ENCODE results near the gene NXNL2. TPM values are rescaled to one million over a fixed set of nuclear protein-coding genes. Genes with fewer than 3 reads are reported as not detected.
A peak's percentile ranks its signal among the peaks of the same experiment; 100 is the strongest.

Gene NXNL2
- total RNA-seq, 2 donors from 2014 or later, result not detected

DNA sequence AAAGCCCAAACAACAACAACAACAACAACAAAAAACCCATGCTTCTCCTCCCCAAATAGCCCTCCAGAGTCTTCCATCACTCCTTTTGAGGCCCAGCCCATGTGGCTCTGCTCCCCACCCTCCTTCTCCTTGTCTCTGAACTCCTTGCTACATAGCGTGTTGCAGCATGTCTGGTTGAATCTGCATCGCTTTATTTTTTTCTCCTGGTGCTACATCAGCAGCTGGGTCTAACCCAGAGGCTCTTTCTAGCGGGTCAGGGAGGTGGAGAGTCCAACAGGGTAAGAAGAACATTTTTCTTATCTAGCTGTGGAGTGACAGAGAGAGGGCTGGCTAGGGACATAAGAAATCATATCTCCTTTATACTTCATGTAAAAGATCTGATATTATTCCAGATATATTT, 18.4 kb downstream of the NXNL2 start:
- Mint-ChIP-seq H3K9me3 (no peaks in the 10 kb centered on the region), H3K36me3 (no peaks in the 10 kb centered on the region)
- ATAC-seq, result no peak

DNA sequence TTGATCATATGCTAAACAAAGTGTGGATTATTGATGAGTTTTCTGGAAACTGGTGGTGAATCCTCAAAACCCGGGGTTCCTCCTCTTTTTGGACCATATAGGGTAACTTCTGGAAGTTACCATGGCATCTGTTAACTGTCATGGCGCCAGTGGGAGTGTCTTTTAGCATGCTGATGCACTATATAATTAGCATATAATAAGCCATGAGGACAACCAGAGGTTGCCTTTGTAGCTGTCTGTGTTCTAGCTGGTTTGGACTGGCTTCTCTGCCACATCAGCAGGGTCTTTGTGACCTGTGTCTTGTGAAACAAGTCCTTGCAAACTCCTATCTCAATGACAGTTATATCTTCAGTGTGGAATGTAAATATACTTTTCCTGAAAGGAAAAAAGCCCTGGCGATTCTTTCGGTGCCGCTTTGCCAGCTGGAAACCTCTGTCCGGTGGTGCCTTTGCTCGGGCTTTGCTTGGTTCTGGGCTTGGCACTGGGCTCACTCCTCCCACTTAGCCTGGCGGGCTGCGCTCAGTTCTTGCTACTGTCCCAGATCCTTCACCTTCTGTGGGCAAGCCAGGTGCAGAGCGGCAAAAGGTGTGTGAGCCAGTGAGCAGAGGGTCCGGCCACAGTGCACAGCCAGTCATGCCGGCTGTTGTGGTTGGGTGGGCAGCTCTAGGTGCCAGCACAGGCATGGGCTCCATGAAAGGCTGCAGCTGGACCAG, 20.4 kb downstream of the NXNL2 start:
- no peak for DNase-seq (ENCODE audit: low spot score in 2 of 2)
- no peaks in the 10 kb centered on the region for H3K36me3 Mint-ChIP-seq
- H3K9me3 Mint-ChIP-seq, result no peaks in the 10 kb centered on the region
- H3K27ac Mint-ChIP-seq, result no peak overlapping the region
- ATAC-seq, result no peak

More for the DNA sequence above, 18.4 kb downstream of the NXNL2 start:
- H3K27ac Mint-ChIP-seq, result no peak overlapping the region
- no peak for DNase-seq (ENCODE audit: low spot score in 2 of 2)

DNA sequence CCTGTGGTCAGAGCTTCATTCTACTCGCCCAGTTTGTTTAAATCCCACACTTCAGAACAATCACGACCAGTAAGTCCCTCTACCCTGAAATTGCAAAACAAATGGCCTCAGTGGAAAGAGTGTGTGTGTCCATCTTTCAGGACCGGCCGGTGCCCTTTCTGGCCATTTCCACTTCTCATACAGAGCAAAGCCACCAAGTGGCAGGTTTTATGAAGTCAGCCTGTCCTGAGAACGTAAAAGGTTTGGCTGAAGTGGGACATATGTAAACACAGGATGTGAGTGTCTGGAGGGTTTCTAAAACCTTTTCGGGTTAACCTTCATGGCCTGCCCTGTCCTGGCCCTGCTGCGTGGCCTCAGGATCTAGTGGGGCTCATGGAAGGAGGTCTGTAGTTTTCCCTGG, 24.7 kb downstream of the NXNL2 start:
- no peaks in the 10 kb centered on the region for H3K9me3 Mint-ChIP-seq
- H3K27ac Mint-ChIP-seq, result no peak overlapping the region
- H3K36me3 Mint-ChIP-seq, result no peaks in the 10 kb centered on the region
- DNase-seq (ENCODE audit: low spot score in 2 of 2), result no peak
- ATAC-seq, result no peak

DNA sequence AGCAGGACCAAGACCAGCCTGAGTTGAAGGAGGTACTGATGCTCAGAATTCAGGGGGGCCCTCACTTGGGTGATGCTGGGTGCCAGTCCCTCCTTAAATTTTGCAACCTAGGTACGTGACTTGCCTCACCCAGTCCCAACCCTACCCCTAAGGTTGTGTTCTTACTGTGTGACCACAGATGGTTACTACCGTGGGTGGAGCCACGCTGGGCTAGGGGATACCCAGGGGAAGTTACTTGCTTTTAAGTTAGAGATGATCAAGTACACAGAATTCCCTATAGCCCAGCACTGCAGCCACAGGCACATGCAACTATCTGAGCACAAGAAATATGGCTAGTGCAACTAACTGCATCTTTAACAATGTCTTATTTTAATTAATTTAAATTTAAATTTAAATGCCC, 32.9 kb downstream of the NXNL2 start:
- DNase-seq (ENCODE audit: low spot score in 2 of 2) (no peak), ATAC-seq (peak; percentile 79)
- H3K27ac Mint-ChIP-seq, result no peak overlapping the region
- no peaks in the 10 kb centered on the region for H3K36me3 Mint-ChIP-seq
- no peaks in the 10 kb centered on the region for H3K9me3 Mint-ChIP-seq

DNA sequence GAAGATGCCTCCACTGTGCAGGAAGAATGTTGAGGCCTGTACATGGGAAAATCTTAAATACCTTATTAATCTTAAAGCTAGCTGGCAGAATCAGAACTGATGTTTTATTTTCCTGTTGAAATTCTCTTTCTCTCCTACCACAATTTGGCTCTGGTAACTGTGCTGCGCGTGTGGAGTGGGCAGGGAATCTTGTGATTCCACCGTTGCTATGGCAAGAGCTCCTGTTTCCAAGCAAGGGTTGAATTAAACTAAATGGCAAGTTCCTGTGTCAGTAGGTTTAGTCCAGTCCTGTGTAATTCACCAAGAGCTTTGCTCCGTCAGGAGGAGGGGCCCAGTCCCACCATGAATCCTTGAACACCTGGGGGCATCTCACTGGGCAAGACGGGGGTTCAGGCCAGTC, 36.4 kb downstream of the NXNL2 start:
- ATAC-seq, result no peak
- Mint-ChIP-seq H3K9me3 (no peaks in the 10 kb centered on the region), H3K27ac (no peak overlapping the region), H3K36me3 (no peaks in the 10 kb centered on the region)
- no peak for DNase-seq (ENCODE audit: low spot score in 2 of 2)

DNA sequence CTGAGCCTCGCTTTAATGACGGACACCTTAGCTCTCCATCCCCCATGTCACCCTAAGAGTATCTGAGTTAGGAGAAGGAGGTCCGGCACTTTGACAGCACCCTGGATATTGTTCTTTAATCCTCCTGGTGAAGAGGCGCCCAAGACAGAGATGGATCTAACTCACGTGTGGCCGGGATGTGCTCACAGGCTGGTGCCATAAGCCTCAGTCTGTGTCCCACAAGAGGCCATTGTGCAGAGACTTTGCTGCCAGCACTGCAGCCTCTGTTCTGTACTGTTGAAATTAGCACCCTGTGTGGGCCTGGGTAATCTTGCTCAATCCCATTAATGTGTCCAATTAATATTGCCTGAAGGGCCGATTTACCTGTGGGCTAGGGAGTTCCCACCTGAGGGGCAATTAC, 37.7 kb downstream of the NXNL2 start:
- DNase-seq (ENCODE audit: low spot score in 2 of 2), result no peak
- no peak overlapping the region for H3K27ac Mint-ChIP-seq
- no peak for ATAC-seq
- H3K9me3 Mint-ChIP-seq, result no peaks in the 10 kb centered on the region
- no peaks in the 10 kb centered on the region for H3K36me3 Mint-ChIP-seq

DNA sequence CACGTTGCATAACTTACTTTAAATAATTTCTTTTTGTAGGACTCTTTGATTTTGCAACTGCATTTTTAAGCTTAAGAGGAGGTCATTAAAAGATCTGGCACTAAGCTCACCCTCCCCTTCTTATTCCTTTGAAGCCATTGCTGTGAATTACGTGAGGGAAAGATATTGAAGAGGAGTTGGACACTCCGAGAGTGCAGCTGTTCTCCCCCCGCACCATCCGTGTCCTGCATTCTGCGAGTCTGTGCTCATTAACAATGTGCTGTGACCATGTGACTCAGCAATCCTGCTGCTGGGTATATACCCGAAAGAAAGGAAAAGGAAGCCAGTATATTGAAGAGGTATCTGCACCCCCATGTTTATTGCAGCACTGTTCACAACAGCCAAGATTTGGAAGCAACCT, 40.0 kb downstream of the NXNL2 start:
- ATAC-seq (no peak), DNase-seq (ENCODE audit: low spot score in 2 of 2) (no peak)
- Mint-ChIP-seq H3K27ac (no peak overlapping the region), H3K9me3 (no peaks in the 10 kb centered on the region), H3K36me3 (no peaks in the 10 kb centered on the region)

DNA sequence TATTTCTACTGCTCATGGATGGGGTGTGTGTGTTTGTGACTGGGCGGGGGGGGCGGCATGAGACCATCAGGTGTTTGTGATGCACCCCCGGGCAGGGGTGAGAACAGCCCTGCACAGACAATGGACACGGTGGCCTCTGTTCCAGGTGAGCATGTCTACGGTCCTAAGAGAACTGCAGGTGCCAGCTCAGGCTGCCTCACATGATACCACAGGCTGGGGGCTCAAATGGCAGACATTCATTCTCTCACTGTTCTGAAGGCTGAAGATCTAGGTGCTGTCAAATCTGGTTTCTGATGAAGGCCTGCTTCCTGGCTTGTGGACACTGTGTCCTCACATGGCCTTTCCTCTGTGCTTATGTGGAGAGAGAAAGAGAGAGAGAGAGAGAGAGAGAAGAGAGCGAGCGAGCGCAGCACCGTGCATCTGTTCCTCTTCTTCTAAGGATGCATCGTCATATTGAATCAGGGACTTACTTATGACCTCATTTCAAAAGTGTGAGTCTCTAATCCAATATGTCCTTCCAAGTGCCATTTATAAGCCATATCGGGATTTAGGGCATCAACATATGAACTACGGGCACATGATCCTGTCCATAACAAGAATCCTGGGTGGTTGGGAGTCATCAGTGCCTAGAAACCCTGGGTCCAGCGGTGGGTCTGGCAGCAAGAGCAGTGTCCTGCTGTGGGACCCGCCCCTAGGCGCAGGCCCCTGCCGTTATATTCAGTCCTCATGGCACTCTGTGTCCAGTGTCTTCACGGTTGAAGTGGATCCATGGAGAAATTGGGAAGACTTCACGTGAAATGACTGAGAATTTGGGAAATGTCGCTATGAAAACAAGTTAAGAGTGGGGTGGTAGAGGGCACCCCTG, 42.5 kb downstream of the NXNL2 start:
- Mint-ChIP-seq H3K36me3 (no peaks in the 10 kb centered on the region), H3K9me3 (no peaks in the 10 kb centered on the region), H3K27ac (no peak overlapping the region)
- DNase-seq (ENCODE audit: low spot score in 2 of 2), result no peak
- no peak for ATAC-seq

DNA sequence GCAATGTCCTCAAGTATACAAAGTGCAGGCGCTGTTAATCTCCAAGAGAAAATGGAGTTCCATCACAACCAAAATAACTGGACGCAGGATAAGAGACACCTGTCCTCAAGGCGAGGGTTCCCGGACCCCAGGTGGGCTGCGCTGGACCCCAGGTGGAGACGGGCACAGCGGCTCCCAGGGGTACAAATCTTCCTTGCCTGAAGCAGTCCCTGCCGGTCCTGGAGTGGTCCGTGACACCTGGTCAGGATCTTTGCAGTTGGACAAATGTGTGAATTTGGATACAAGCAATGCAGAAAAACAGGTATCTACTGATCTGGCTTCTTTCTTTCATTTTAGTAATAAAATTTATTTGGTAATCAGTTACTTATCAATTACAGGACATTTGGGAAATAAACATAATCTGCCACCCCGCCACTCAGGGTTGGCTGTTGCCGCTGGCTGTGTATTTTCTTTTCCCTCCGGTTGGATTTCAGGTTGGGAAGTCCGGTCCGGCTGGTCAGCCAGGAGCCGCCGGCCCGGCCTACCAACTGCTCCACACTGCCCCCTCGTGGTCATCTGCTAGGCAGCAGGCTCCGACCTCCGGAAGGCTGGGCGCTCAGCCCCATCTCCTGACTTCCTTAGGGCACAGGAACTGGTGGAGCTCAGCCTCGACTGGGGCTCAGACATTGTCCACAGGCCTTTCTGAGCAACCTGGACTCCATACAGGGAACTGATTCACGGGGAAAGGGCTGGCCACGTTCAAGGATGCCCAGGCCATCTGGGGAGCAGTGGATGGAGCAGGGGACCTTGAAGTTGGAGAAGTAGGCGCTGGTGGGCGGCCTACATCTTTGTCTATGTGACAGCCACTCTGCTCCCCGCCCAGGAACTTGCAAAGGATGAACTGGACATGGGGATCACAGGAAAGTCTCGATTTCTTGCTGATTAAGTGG, 43.4 kb downstream of the NXNL2 start:
- H3K36me3 Mint-ChIP-seq, result no peaks in the 10 kb centered on the region
- peak; percentile 70 to 79 for DNase-seq (ENCODE audit: low spot score in 2 of 2)

DNA sequence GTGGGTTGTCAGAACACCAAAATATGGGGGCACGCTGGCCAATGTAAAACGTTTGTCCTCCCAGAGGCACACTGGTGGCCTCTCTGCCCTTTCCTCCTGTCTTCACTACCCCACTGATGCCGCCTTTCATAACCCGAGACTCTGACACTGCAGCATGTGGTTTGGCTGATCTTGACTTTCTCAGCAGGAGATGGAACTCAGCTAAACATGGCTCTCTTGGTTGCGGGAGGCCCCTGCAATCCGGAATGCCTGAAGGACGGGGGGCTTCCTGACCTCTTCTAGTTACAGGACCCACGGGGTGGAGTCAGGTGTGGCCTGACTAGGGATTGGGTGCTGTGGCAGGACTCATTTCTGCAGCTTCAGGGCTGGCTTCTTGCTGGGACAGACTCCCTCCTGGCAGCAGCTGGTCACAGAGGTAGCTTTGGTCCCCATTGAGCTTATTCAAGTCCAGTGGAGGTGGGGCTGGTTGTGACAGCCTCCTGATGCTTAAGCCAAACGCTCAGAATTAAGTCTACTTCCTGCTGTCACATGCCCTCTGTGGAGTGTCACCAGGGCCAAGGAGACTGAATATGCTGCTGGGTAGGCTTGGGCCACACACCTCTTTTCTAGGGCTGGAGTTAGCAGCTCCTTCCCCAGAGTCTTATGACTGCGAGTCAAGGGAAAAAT, 44.2 kb downstream of the NXNL2 start:
- no peak overlapping the region for H3K27ac Mint-ChIP-seq
- H3K36me3 Mint-ChIP-seq, result no peaks in the 10 kb centered on the region
- no peaks in the 10 kb centered on the region for H3K9me3 Mint-ChIP-seq
- ATAC-seq (no peak), DNase-seq (ENCODE audit: low spot score in 2 of 2) (no peak)

More for the DNA sequence above, 43.4 kb downstream of the NXNL2 start:
- no peaks in the 10 kb centered on the region for H3K9me3 Mint-ChIP-seq
- no peak overlapping the region for H3K27ac Mint-ChIP-seq
- peak; percentile 67 to 83 for ATAC-seq

DNA sequence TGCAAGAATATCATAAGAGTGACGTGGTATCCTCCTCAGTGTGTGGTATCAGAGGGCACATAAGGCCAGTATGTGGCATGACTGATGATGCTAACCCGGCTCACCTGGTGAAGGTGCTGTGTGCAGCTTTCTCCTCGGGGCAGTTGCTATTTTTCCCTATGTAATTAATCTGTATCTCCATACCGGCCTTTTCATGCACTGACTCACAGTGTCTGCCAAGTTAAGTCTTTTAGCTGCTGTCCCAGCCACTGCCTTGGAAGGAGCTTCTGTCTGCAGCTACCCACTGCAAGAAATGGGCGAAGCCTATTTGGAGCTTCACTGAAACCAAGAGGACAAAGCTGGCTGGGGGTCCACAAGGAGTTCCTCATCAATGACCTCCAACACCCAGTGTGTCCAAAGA, 46.0 kb downstream of the NXNL2 start:
- no peak for ATAC-seq
- no peaks in the 10 kb centered on the region for H3K36me3 Mint-ChIP-seq
- no peak overlapping the region for H3K27ac Mint-ChIP-seq
- DNase-seq (ENCODE audit: low spot score in 2 of 2), result no peak
- no peaks in the 10 kb centered on the region for H3K9me3 Mint-ChIP-seq

DNA sequence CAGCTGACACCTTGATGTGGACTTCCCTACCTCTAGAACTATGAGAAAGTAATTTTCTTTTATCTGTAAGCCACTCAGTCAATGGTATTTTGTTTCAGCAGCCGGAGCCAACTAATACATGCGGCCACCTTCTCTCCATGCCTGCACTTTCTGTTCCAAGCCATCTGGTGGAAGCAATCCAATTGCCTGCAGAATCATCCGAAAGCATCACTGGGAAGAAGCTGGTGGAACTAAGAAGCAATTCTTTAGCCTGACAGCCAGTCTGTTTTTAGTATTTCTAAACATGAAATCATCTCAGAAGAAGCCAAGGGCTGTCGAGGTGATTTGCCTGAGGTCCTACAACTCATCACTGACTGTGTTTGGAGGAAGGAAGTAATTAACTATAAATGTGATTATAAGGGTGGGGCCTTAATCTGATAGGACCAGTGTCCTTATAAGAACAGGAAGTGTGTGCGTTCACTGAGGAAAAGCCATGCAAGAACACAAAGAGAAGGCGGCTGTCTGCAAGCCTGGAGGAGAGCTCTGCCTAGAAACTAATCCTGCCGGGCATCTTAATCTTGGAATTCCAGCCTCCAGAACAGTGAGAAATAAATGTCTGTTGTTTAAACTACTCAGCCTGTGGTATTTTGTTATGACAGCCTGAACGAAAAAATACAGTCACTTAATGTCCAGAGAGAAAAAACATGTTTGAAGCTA, 49.1 kb downstream of the NXNL2 start:
- ATAC-seq (no peak), DNase-seq (ENCODE audit: low spot score in 2 of 2) (no peak)
- no peaks in the 10 kb centered on the region for H3K9me3 Mint-ChIP-seq
- H3K36me3 Mint-ChIP-seq, result peaks cover 0 to 5% of the 10 kb centered on the region in 2 donors
- H3K27ac Mint-ChIP-seq, result no peak overlapping the region

DNA sequence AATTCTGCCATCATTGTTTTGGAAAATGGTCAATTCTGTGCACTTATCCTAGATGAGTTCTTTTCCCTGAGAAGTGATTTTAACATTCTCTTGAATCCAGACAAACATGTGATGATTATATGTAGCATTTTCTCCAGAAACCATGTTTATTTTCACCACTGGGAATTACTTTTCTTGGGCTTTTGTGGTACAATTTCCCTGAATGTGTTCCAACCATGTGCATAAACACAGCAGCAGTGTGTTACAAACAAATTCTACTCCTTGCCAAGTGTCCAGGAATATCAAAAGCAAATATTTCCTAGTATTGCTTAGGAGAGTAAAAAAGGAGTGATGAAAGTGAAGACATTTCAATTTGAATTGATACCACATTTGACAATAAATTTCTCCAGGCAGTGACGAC, 50.4 kb downstream of the NXNL2 start:
- ATAC-seq (no peak), DNase-seq (ENCODE audit: low spot score in 2 of 2) (no peak)
- Mint-ChIP-seq H3K9me3 (no peaks in the 10 kb centered on the region), H3K36me3 (peaks cover 0 to 5% of the 10 kb centered on the region in 2 donors), H3K27ac (no peak overlapping the region)

DNA sequence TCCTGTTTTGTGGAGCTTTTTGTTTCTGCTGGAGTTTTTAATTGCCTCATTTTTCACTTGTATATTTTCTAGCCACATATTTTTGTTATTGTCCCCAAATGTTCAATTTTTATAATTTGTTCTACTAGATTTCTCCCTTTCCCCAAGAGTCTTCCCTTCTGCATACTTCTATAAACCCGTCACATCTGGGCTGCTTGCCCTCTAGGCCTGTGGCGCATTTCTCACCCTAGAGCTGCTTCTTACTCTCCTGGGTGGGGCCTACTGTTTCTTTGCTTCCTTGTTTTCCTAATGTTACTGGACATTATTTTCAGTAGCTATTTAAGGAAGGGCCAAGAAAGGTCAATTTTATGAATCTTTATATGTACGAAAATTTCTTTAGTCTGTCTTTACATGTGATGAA, 51.5 kb downstream of the NXNL2 start:
- DNase-seq (ENCODE audit: low spot score in 2 of 2) (no peak), ATAC-seq (no peak)
- H3K36me3 Mint-ChIP-seq, result peaks cover 0 to 5% of the 10 kb centered on the region in 2 donors
- no peaks in the 10 kb centered on the region for H3K9me3 Mint-ChIP-seq
- H3K27ac Mint-ChIP-seq, result no peak overlapping the region

DNA sequence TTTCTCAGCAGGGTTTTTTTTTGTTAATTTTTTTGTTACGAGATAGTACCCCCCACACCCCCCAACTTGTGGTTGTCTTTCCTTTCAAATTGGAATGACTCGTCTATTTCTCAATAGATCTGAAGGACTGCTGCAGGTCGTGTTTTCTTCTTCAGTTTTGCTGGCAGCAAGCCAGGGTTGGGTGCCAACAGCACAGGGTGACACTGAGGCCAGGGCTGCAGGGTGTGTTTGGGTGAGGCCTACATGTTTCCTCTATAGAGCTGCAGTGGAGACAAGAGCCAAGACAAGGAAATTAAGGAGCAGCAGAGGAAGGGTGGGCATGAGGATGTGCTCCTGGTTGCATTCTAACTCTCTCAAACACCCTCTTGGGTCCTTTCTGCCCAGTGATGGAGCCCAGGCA, 52.2 kb downstream of the NXNL2 start:
- Mint-ChIP-seq H3K36me3 (peaks cover 0 to 5% of the 10 kb centered on the region in 2 donors), H3K9me3 (no peaks in the 10 kb centered on the region), H3K27ac (no peak overlapping the region)
- DNase-seq (ENCODE audit: low spot score in 2 of 2), result no peak
- ATAC-seq, result no peak
